H1 (cell line): Measurements from ENCODE around the gene AAGAB. TPM values are rescaled to one million over a fixed set of nuclear protein-coding genes. Genes with fewer than 3 reads are reported as not detected.

Source experiments
- CTCF ChIA-PET: fragments of 300-600 bp; sonication (Branson Sonifier 250); formaldehyde crosslinking; loops from one replicate; lab custom pipeline; 2021; ENCODE audit not compliant: partially characterized antibody; lab: Charles Lee
- POLR2A ChIA-PET: fragments of 300-600 bp; sonication (Branson Sonifier 250); formaldehyde crosslinking; loops from one replicate; lab custom pipeline; 2021; ENCODE audit warnings: inconsistent platforms; ENCODE audit not compliant: partially characterized antibody; lab: Charles Lee
- DNase-seq, 2 experiments: peaks; one replicate each; pipeline versions ENCODE4 v3.0.0 to v3.0.0-alpha.2; 2010 to 2022; ENCODE audit warnings: low spot score in 2 of 2, low read depth in 1 of 2, mixed read lengths in 1 of 2
- FAIRE-seq: peaks from 2 replicates; lab custom pipeline; 2011; peaks lifted over from hg19 to GRCh38; lab: Jason Lieb, UNC
- H2AFZ ChIP-seq: 2 replicates; pipeline ENCODE4 v1.8.1; 2012; ENCODE audit warnings: low read length, inconsistent platforms
- H2AK5ac ChIP-seq: 2 replicates; pipeline ENCODE4 v1.6.1; 2013; ENCODE audit warnings: low read depth, low read length
- H2BK120ac ChIP-seq: replicated peaks from 2 replicates; pipeline ENCODE3; 2013; ENCODE audit warnings: low read depth, low read length, inconsistent platforms
- H2BK12ac ChIP-seq: 2 replicates; pipeline ENCODE4 v1.6.1; 2013; ENCODE audit warnings: low read depth, low read length
- H2BK15ac ChIP-seq: 2 replicates; pipeline ENCODE4 v1.6.1; 2013; ENCODE audit warnings: low read length
- H2BK20ac ChIP-seq: 2 replicates; pipeline ENCODE4 v1.6.1; 2013; ENCODE audit warnings: low read length
- H2BK5ac ChIP-seq: 2 replicates; pipeline ENCODE4 v1.6.1; 2013; ENCODE audit warnings: low read depth, low read length
- H3K14ac ChIP-seq: 2 replicates; pipeline ENCODE4 v1.6.1; 2013; ENCODE audit warnings: inconsistent platforms; ENCODE audit not compliant: insufficient read length
- H3K18ac ChIP-seq: 2 replicates; pipeline ENCODE4 v1.6.1; 2013; ENCODE audit warnings: low read length; ENCODE audit errors: extremely low read depth
- H3K23ac ChIP-seq: 2 replicates; pipeline ENCODE4 v1.6.1; 2013; ENCODE audit warnings: inconsistent platforms; ENCODE audit not compliant: insufficient read length
- H3K23me2 ChIP-seq: 2 replicates; pipeline ENCODE4 v1.6.1; 2013; ENCODE audit warnings: low read depth, low read length
- H3K27ac ChIP-seq: 2 replicates; pipeline ENCODE4 v1.6.1; 2011; ENCODE audit warnings: low read depth, low read length, inconsistent platforms
- H3K27me3 ChIP-seq, 4 experiments: replicated peaks in 1 of 4; 1 replicate in 1 of 4; 2 replicates in 3 of 4; pipeline versions ENCODE4 v1.6.1 to v1.8.1; 2011 to 2013; ENCODE audit warnings: low read length in 3 of 4, mild to moderate bottlenecking in 3 of 4, inconsistent platforms in 2 of 4, mixed read lengths in 2 of 4, moderate library complexity in 1 of 4; ENCODE audit not compliant: control insufficient read depth in 3 of 4, insufficient read depth in 3 of 4; ENCODE audit errors: extremely low read depth in 1 of 4
- H3K36me3 ChIP-seq, 4 experiments: 2 replicates each; pipeline versions ENCODE4 v1.6.1 to v1.8.1; 2011 to 2013; ENCODE audit warnings: mild to moderate bottlenecking in 4 of 4, low read length in 3 of 4, moderate library complexity in 2 of 4, control low read depth in 1 of 4, inconsistent platforms in 1 of 4; ENCODE audit not compliant: insufficient read depth in 4 of 4, control insufficient read depth in 2 of 4
- H3K4ac ChIP-seq: replicated peaks from 2 replicates; pipeline ENCODE3; 2013; ENCODE audit warnings: low read length, low read depth, mixed read lengths, inconsistent platforms; ENCODE audit not compliant: insufficient read length
- H3K4me1 ChIP-seq, 4 experiments: replicated peaks in 1 of 4; 1 replicate in 1 of 4; 2 replicates in 3 of 4; pipeline versions ENCODE4 v1.6.1 to v1.8.1; 2011 to 2013; ENCODE audit warnings: low read length in 3 of 4, inconsistent platforms in 2 of 4, mixed read lengths in 1 of 4; ENCODE audit not compliant: insufficient read depth in 4 of 4, control insufficient read depth in 3 of 4
- H3K4me2 ChIP-seq, 2 experiments: 2 replicates each; pipeline versions ENCODE4 v1.6.1 to v1.8.1; 2011 to 2013; ENCODE audit warnings: low read depth in 2 of 2, low read length in 2 of 2, control low read depth in 1 of 2, inconsistent platforms in 1 of 2, mild to moderate bottlenecking in 1 of 2; ENCODE audit not compliant: insufficient read depth in 1 of 2
- H3K4me3 ChIP-seq, 4 experiments: fragments of 200-600, 300-600 bp in 1 of 4; sonication (generic), shearing (Covaris generic), sonication (Bioruptor Twin) in 1 of 4; 2 replicates each; pipeline versions ENCODE4 v1.5.1 to v1.8.1; 2011 to 2016; ENCODE audit warnings: low read length in 4 of 4, low read depth in 3 of 4, control low read depth in 2 of 4, inconsistent platforms in 2 of 4, mild to moderate bottlenecking in 2 of 4, mixed read lengths in 1 of 4, moderate library complexity in 1 of 4; ENCODE audit not compliant: insufficient read depth in 2 of 4; ENCODE audit errors: extremely low read depth in 1 of 4
- H3K56ac ChIP-seq: replicated peaks from 2 replicates; pipeline ENCODE3; 2013; ENCODE audit warnings: low read depth, mild to moderate bottlenecking, mixed read lengths, low read length, inconsistent platforms; ENCODE audit not compliant: insufficient read length
- H3K79me1 ChIP-seq: 2 replicates; pipeline ENCODE4 v1.6.1; 2013; ENCODE audit warnings: low read depth, low read length, control low read depth
- H3K79me2 ChIP-seq, 2 experiments: 2 replicates each; pipeline versions ENCODE4 v1.6.1 to v1.8.1; 2012 to 2013; ENCODE audit warnings: low read length in 2 of 2, mild to moderate bottlenecking in 2 of 2, inconsistent platforms in 1 of 2; ENCODE audit not compliant: insufficient read depth in 2 of 2, control insufficient read depth in 1 of 2
- H3K9ac ChIP-seq, 4 experiments: replicated peaks in 1 of 4; 1 replicate in 1 of 4; 2 replicates in 3 of 4; pipeline versions ENCODE4 v1.6.1 to v1.8.1; 2011 to 2013; ENCODE audit warnings: low read depth in 3 of 4, low read length in 3 of 4, control low read depth in 2 of 4, mild to moderate bottlenecking in 2 of 4, moderate library complexity in 2 of 4, inconsistent platforms in 1 of 4; ENCODE audit errors: extremely low read depth in 1 of 4
- H3K9me3 ChIP-seq, 2 experiments: 2 replicates each; pipeline versions ENCODE4 v1.6.1 to v1.8.1; 2012 to 2013; ENCODE audit warnings: mild to moderate bottlenecking in 2 of 2, moderate library complexity in 2 of 2, control low read depth in 1 of 2, inconsistent platforms in 1 of 2, low read depth in 1 of 2, low read length in 1 of 2, mixed read lengths in 1 of 2; ENCODE audit not compliant: insufficient read depth in 2 of 2
- H4K20me1 ChIP-seq, 2 experiments: replicated peaks in 1 of 2; 2 replicates each; pipeline versions ENCODE3 to v1.8.1; 2011 to 2013; ENCODE audit warnings: inconsistent platforms in 2 of 2, low read length in 2 of 2, mild to moderate bottlenecking in 1 of 2; ENCODE audit not compliant: insufficient read depth in 2 of 2, control insufficient read depth in 1 of 2
- H4K5ac ChIP-seq: 2 replicates; pipeline ENCODE4 v1.6.1; 2013; ENCODE audit warnings: low read length, low read depth, mixed read lengths, inconsistent platforms; ENCODE audit not compliant: insufficient read length
- H4K8ac ChIP-seq: 2 replicates; pipeline ENCODE4 v1.8.0; 2013; ENCODE audit warnings: mild to moderate bottlenecking, moderate library complexity, low read length, inconsistent platforms; ENCODE audit not compliant: insufficient read depth; ENCODE audit errors: extremely low read depth
- H4K91ac ChIP-seq: replicated peaks from 2 replicates; pipeline ENCODE3; 2013; ENCODE audit warnings: low read length, mixed read lengths, inconsistent platforms; ENCODE audit not compliant: insufficient read length
- ATF3 ChIP-seq: IDR thresholded peaks from 2 replicates; pipeline ENCODE4 v1.6.1; 2011; ENCODE audit warnings: low read depth, mild to moderate bottlenecking, low read length; ENCODE audit not compliant: insufficient read depth
- BACH1 ChIP-seq: IDR thresholded peaks from 2 replicates; pipeline ENCODE4 v1.6.1; 2012; ENCODE audit warnings: low read length, improper control_type of control experiment
- CHD1 ChIP-seq: IDR thresholded peaks from 2 replicates; pipeline ENCODE4 v1.6.1; 2012; ENCODE audit warnings: low read depth, low read length, improper control_type of control experiment
- CREB1 ChIP-seq: IDR thresholded peaks from 2 replicates; pipeline ENCODE4 v1.6.1; 2012; ENCODE audit warnings: inconsistent platforms
- EP300 ChIP-seq, 2 experiments: IDR thresholded peaks; 1 replicate in 1 of 2; 2 replicates in 1 of 2; pipeline ENCODE4 v1.6.1; 2011 to 2012; ENCODE audit warnings: low read depth in 2 of 2, low read length in 2 of 2, mild to moderate bottlenecking in 2 of 2, borderline replicate concordance in 1 of 2, inconsistent platforms in 1 of 2, moderate library complexity in 1 of 2
- FOSL1 ChIP-seq: IDR thresholded peaks from 2 replicates; pipeline ENCODE4 v1.6.1; 2011; ENCODE audit warnings: mild to moderate bottlenecking, low read depth, low read length, moderate library complexity; ENCODE audit not compliant: insufficient read depth
- GTF2F1 ChIP-seq: IDR thresholded peaks from 2 replicates; pipeline ENCODE4 v1.6.1; 2012; ENCODE audit warnings: low read depth, low read length, improper control_type of control experiment, borderline replicate concordance
- NANOG ChIP-seq: IDR thresholded peaks from 2 replicates; pipeline ENCODE4 v1.6.1; 2011; ENCODE audit warnings: low read length, low read depth, mild to moderate bottlenecking, inconsistent platforms; ENCODE audit not compliant: insufficient read depth, poor library complexity, severe bottlenecking
- NRF1 ChIP-seq: IDR thresholded peaks from 2 replicates; pipeline ENCODE4 v1.6.1; 2011; ENCODE audit warnings: mild to moderate bottlenecking, low read depth, low read length, improper control_type of control experiment
- RAD21 ChIP-seq, 2 experiments: IDR thresholded peaks in 1 of 2; conservative IDR thresholded peaks in 1 of 2; 2 replicates each; pipeline ENCODE4 v1.6.1; 2011; ENCODE audit warnings: low read depth in 2 of 2, low read length in 2 of 2, improper control_type of control experiment in 1 of 2, inconsistent platforms in 1 of 2, mild to moderate bottlenecking in 1 of 2, moderate library complexity in 1 of 2
- SP1 ChIP-seq: IDR thresholded peaks from 2 replicates; pipeline ENCODE4 v1.6.1; 2011; ENCODE audit warnings: low read depth, low read length
- SUZ12 ChIP-seq: fragments of 200-600 bp; sonication (generic); IDR thresholded peaks from 2 replicates; pipeline ENCODE4 v1.6.1; 2012; ENCODE audit warnings: mild to moderate bottlenecking, inconsistent platforms, low read length, moderate library complexity, mixed read lengths
- TAF1 ChIP-seq: IDR thresholded peaks from 2 replicates; pipeline ENCODE4 v1.6.1; 2011; ENCODE audit warnings: mild to moderate bottlenecking, low read depth, low read length
- TEAD4 ChIP-seq: IDR thresholded peaks from 2 replicates; pipeline ENCODE4 v1.6.1; 2012; ENCODE audit warnings: low read depth, low read length, inconsistent platforms, mixed read lengths
- WGBS, 2 experiments: shearing (Covaris generic) in 1 of 2; methylation state at CpG; one replicate each; pipeline versions ENCODE4 v1.1.6 to v1.1.7; 2013 to 2015; ENCODE audit warnings: low lambda C conversion rate in 2 of 2, mixed read lengths in 2 of 2, inconsistent platforms in 1 of 2, low coverage in 1 of 2, missing lambda C conversion rate in 1 of 2; ENCODE audit not compliant: insufficient replicate concordance in 2 of 2, insufficient coverage in 1 of 2, insufficient read length in 1 of 2; ENCODE audit errors: extremely low coverage in 1 of 2, missing lambda C conversion rate in 1 of 2; 5-methylcytosine and 5-hydroxymethylcytosine counted together
- polyA plus RNA-seq, 7 experiments: library from polyadenylated mRNA; depleted of rRNA in 3 of 7; stranded (reverse) in 5 of 7; unstranded in 2 of 7; fragments of >200 nt in 5 of 7; fragments of 200-250 nt in 2 of 7; gene quantifications; 1 replicate in 5 of 7; 2 replicates in 1 of 7; 4 replicates in 1 of 7; pipeline versions ENCODE4 v1.2.1 to v1.2.3, GENCODE V29; 2011 to 2013; ENCODE audit warnings: missing spikeins in 2 of 7, mixed read lengths in 2 of 7
- total RNA-seq: library from RNA; stranded (reverse); fragmentation: NEBNext Ultra II Directional; extraction: Animal tissue kit (Norgen Biotek cat#: 25700); gene quantifications from 2 replicates; pipeline ENCODE4 v1.2.1, GENCODE V29; 2021

AAGAB gene
- total and polyA plus RNA-seq, 2 of the 8 experiments (the other 6 are each of a cell fraction or from before 2014, with no cell fraction given) = 20.1 to 45.9 TPM

GRCh38 chr15:67197364-67197695 is 57.1 kb downstream of the AAGAB start:
- H3K4ac ChIP-seq = no peak overlapping the region
- no peak overlapping the region for H3K14ac ChIP-seq
- H3K36me3 ChIP-seq = peaks cover 0 to 18% (median 2%) of the 10 kb centered on the region in 4 experiments; a peak in 3 of 8 replicates
- H4K5ac ChIP-seq = no peak overlapping the region
- H4K8ac ChIP-seq = no peak overlapping the region
- no peak overlapping the region for H3K23ac ChIP-seq
- FAIRE-seq = no peak
- ChIA-PET POLR2A (no interaction called here), CTCF (interaction anchor here (1.5 kb wide), 1 partner anchor 251 kb away, joined by 4 read pairs; no protein-coding TSS in a partner anchor)
- H2AK5ac ChIP-seq = no peak overlapping the region
- H3K4me2 ChIP-seq = no peak overlapping the region
- H2BK5ac ChIP-seq = no peak overlapping the region
- 78% methylated on average over 2 of the region's 2 CpGs; no CpG with 5 or more reads in 1 of the 2 experiments for whole genome bisulfite sequencing, 2 experiments
- peaks cover 0 to 3% of the 10 kb centered on the region in 2 experiments for H4K20me1 ChIP-seq
- H3K9ac ChIP-seq = no peak overlapping the region
- no peaks in the 10 kb centered on the region for H3K9me3 ChIP-seq
- H3K18ac ChIP-seq = no peak overlapping the region
- H2BK120ac ChIP-seq = no peak overlapping the region
- H3K79me1 ChIP-seq = peaks cover 2% of the 10 kb centered on the region
- H3K79me2 ChIP-seq = no peaks in the 10 kb centered on the region
- no peaks in the 10 kb centered on the region for H3K27me3 ChIP-seq
- no peak overlapping the region for H2BK20ac ChIP-seq
- H2BK12ac ChIP-seq = no peak overlapping the region
- H2AFZ ChIP-seq = no peak overlapping the region
- peaks cover 0 to 3% (median 1%) of the 10 kb centered on the region in 4 experiments; a peak in 2 of 7 replicates for H3K4me1 ChIP-seq
- H3K27ac ChIP-seq = no peak overlapping the region
- no peaks in the 10 kb centered on the region for H3K23me2 ChIP-seq
- no peak overlapping the region for H2BK15ac ChIP-seq
- no peak overlapping the region for H3K4me3 ChIP-seq
- H4K91ac ChIP-seq = no peak overlapping the region
- no peak for DNase-seq
- H3K56ac ChIP-seq = no peak overlapping the region
- TF ChIP-seq TEAD4 (no peak), BACH1 (no peak), SP1 (no peak), NRF1 (no peak), NANOG (no peak), EP300 (IDR thresholded peaks at IDR 0.05; ENCODE audit: borderline replicate concordance in 1 of 2, low read depth in 2 of 2, low read length in 2 of 2) (no peak), SUZ12 (no peak), RAD21 (IDR thresholded peaks at IDR 0.05 in 1 of 2, conservative IDR thresholded peaks at IDR 0.05 in 1 of 2; ENCODE audit: low read depth in 2 of 2, low read length in 2 of 2) (no peak), GTF2F1 (no peak), TAF1 (no peak), ATF3 (no peak), CHD1 (no peak), CREB1 (no peak), FOSL1 (no peak)
